HEK293 (cell line): ENCODE data around the gene YPEL1.

Experiments used
- CTCF ChIA-PET: fragments of 350-600 bp; formaldehyde crosslinking; extraction: SDS; loops from one replicate; lab custom pipeline; 2021; ENCODE audit warnings: antibody characterized with exemption; lab: Yijun Ruan, JAX
- POLR2A ChIA-PET: fragments of 300-600 bp; formaldehyde crosslinking; extraction: SDS; loops from one replicate; lab custom pipeline; 2020; ENCODE audit warnings: antibody characterized with exemption, inconsistent platforms; lab: Yijun Ruan, JAX
- H3K27ac ChIP-seq: fragments of 200-500 bp; sonication (Bioruptor generic); 2 replicates; pipeline ENCODE4 v1.5.1; 2014; ENCODE audit warnings: low read depth, low read length, control low read depth, inconsistent platforms; ENCODE audit errors: extremely low read depth
- H3K36me3 ChIP-seq, 2 experiments: fragments of 200-500 bp in 1 of 2; sonication (Bioruptor generic) in 1 of 2; 1 replicate in 1 of 2; 2 replicates in 1 of 2; pipeline ENCODE4 v1.5.1; 2014 to 2017; ENCODE audit warnings: inconsistent platforms in 2 of 2, low read length in 2 of 2; ENCODE audit not compliant: control insufficient read depth in 2 of 2, insufficient read depth in 1 of 2
- H3K4me1 ChIP-seq: fragments of 200-500 bp; sonication (Bioruptor generic); 2 replicates; pipeline ENCODE4 v1.5.1; 2014; ENCODE audit warnings: mild to moderate bottlenecking, low read length, inconsistent platforms; ENCODE audit not compliant: control insufficient read depth, insufficient read depth
- H3K4me3 ChIP-seq: 2 replicates; pipeline ENCODE4 v1.5.1; 2011; ENCODE audit warnings: low read depth, mild to moderate bottlenecking, control low read depth, low read length, moderate library complexity
- H3K9me3 ChIP-seq: fragments of 200-500 bp; sonication (Bioruptor generic); 2 replicates; pipeline ENCODE4 v1.5.1; 2014; ENCODE audit warnings: low read depth, low read length, inconsistent platforms; ENCODE audit not compliant: control insufficient read depth, insufficient read depth
- BCL11A ChIP-seq: fragments of 450-650 bp; formaldehyde crosslinking; IDR thresholded peaks from 2 replicates; pipeline ENCODE4 v1.5.1; 2016; ENCODE audit warnings: low read depth, missing biosample characterization, missing genetic modification characterization
- EGR2 ChIP-seq: fragments of 450-650 bp; formaldehyde crosslinking; IDR thresholded peaks from 2 replicates; pipeline ENCODE4 v1.5.1; 2016; ENCODE audit warnings: low read depth, missing biosample characterization, missing genetic modification characterization
- GLI4 ChIP-seq: fragments of 450-650 bp; formaldehyde crosslinking; IDR thresholded peaks from 2 replicates; pipeline ENCODE4 v1.5.1; 2016; ENCODE audit warnings: missing biosample characterization, missing genetic modification characterization
- KLF8 ChIP-seq: fragments of 450-650 bp; formaldehyde crosslinking; IDR thresholded peaks from 2 replicates; pipeline ENCODE4 v1.5.1; 2016; ENCODE audit warnings: missing biosample characterization, missing genetic modification characterization
- PATZ1 ChIP-seq: fragments of 450-650 bp; formaldehyde crosslinking; IDR thresholded peaks from 2 replicates; pipeline ENCODE4 v1.5.1; 2016; ENCODE audit warnings: missing biosample characterization, missing genetic modification characterization
- YY2 ChIP-seq: fragments of 450-650 bp; formaldehyde crosslinking; IDR thresholded peaks from 2 replicates; pipeline ENCODE4 v1.5.1; 2016; ENCODE audit warnings: missing biosample characterization, missing genetic modification characterization
- ZBTB21 ChIP-seq: fragments of 450-650 bp; formaldehyde crosslinking; IDR thresholded peaks from 2 replicates; pipeline ENCODE4 v1.5.1; 2017; ENCODE audit warnings: missing biosample characterization, missing genetic modification characterization
- ZFHX2 ChIP-seq: fragments of 450-650 bp; formaldehyde crosslinking; conservative IDR thresholded peaks from 2 replicates; pipeline ENCODE4 v1.5.1; 2016; ENCODE audit warnings: missing biosample characterization, missing genetic modification characterization
- ZNF114 ChIP-seq: fragments of 450-650 bp; formaldehyde crosslinking; IDR thresholded peaks from 2 replicates; pipeline ENCODE4 v1.5.0; 2017; ENCODE audit warnings: missing biosample characterization, missing genetic modification characterization
- ZNF184 ChIP-seq: fragments of 450-650 bp; IDR thresholded peaks from 2 replicates; pipeline ENCODE4 v1.5.1; 2018; ENCODE audit warnings: missing biosample characterization, mild to moderate bottlenecking, missing genetic modification characterization
- ZNF221 ChIP-seq: fragments of 450-650 bp; formaldehyde crosslinking; IDR thresholded peaks from 2 replicates; pipeline ENCODE4 v1.5.1; 2017; ENCODE audit warnings: missing biosample characterization, missing genetic modification characterization, borderline replicate concordance
- ZNF274 ChIP-seq, 2 experiments: fragments of 200-500 bp in 1 of 2; fragments of 450-650 bp in 1 of 2; sonication (Bioruptor generic) in 1 of 2; formaldehyde crosslinking in 1 of 2; IDR thresholded peaks; 2 replicates each; pipeline versions ENCODE4 v1.5.1 to v1.6.1; 2014 to 2016; ENCODE audit warnings: borderline replicate concordance in 1 of 2, inconsistent platforms in 1 of 2, low read length in 1 of 2, missing biosample characterization in 1 of 2, missing genetic modification characterization in 1 of 2
- ZNF354C ChIP-seq: fragments of 450-650 bp; formaldehyde crosslinking; IDR thresholded peaks from 2 replicates; pipeline ENCODE4 v1.5.1; 2016; ENCODE audit warnings: missing biosample characterization, missing genetic modification characterization, low read depth, borderline replicate concordance
- ZNF473 ChIP-seq: fragments of 450-650 bp; formaldehyde crosslinking; IDR thresholded peaks from 2 replicates; pipeline ENCODE4 v1.5.1; 2017; ENCODE audit warnings: missing biosample characterization, missing genetic modification characterization
- ZNF514 ChIP-seq: fragments of 450-650 bp; formaldehyde crosslinking; IDR thresholded peaks from 2 replicates; pipeline ENCODE4 v1.5.1; 2016; ENCODE audit warnings: missing biosample characterization, missing genetic modification characterization
- ZNF571 ChIP-seq: fragments of 450-650 bp; formaldehyde crosslinking; IDR thresholded peaks from 2 replicates; pipeline ENCODE4 v1.5.0; 2017; ENCODE audit warnings: missing biosample characterization, missing genetic modification characterization
- ZNF623 ChIP-seq: fragments of 450-650 bp; formaldehyde crosslinking; IDR thresholded peaks from 2 replicates; pipeline ENCODE4 v1.5.1; 2016; ENCODE audit warnings: missing biosample characterization, missing genetic modification characterization
- ZNF776 ChIP-seq: fragments of 450-650 bp; formaldehyde crosslinking; IDR thresholded peaks from 2 replicates; pipeline ENCODE4 v1.5.0; 2017; ENCODE audit warnings: missing biosample characterization, missing genetic modification characterization, borderline replicate concordance
- ZNF785 ChIP-seq: fragments of 450-650 bp; formaldehyde crosslinking; IDR thresholded peaks from 2 replicates; pipeline ENCODE4 v1.5.1; 2016; ENCODE audit warnings: missing biosample characterization, missing genetic modification characterization
- ZSCAN23 ChIP-seq: fragments of 450-650 bp; formaldehyde crosslinking; IDR thresholded peaks from 2 replicates; pipeline ENCODE4 v1.5.1; 2016; ENCODE audit warnings: missing biosample characterization, missing genetic modification characterization
- TF ChIP-seq, protein P1 (sequence below): fragments of 450-650 bp; formaldehyde crosslinking; IDR thresholded peaks from 2 replicates; pipeline ENCODE4 v1.5.1; 2017; ENCODE audit warnings: missing biosample characterization, missing genetic modification characterization
- TF ChIP-seq, protein P2 (sequence below): fragments of 450-650 bp; formaldehyde crosslinking; IDR thresholded peaks from 2 replicates; pipeline ENCODE4 v1.5.1; 2016; ENCODE audit warnings: missing biosample characterization, missing genetic modification characterization
- TF ChIP-seq, protein P3 (sequence below): fragments of 450-650 bp; formaldehyde crosslinking; IDR thresholded peaks from 2 replicates; pipeline ENCODE4 v1.5.1; 2016; ENCODE audit warnings: missing biosample characterization, missing genetic modification characterization
- TF ChIP-seq, protein P4 (sequence below): fragments of 450-650 bp; formaldehyde crosslinking; conservative IDR thresholded peaks from 2 replicates; pipeline ENCODE4 v1.5.1; 2016; ENCODE audit warnings: low read depth, missing biosample characterization, missing genetic modification characterization

The YPEL1 gene

GRCh38 chr22:21738966-21739365, 3.4 kb upstream of the YPEL1 start:
- Histone ChIP-seq H3K9me3 (no peaks in the 10 kb centered on the region), H3K4me3 (no peak overlapping the region), H3K36me3 (no peaks in the 10 kb centered on the region), H3K4me1 (no peaks in the 10 kb centered on the region), H3K27ac (no peak overlapping the region)
- TF ChIP-seq, protein P1, sequence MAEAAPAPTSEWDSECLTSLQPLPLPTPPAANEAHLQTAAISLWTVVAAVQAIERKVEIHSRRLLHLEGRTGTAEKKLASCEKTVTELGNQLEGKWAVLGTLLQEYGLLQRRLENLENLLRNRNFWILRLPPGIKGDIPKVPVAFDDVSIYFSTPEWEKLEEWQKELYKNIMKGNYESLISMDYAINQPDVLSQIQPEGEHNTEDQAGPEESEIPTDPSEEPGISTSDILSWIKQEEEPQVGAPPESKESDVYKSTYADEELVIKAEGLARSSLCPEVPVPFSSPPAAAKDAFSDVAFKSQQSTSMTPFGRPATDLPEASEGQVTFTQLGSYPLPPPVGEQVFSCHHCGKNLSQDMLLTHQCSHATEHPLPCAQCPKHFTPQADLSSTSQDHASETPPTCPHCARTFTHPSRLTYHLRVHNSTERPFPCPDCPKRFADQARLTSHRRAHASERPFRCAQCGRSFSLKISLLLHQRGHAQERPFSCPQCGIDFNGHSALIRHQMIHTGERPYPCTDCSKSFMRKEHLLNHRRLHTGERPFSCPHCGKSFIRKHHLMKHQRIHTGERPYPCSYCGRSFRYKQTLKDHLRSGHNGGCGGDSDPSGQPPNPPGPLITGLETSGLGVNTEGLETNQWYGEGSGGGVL, result no peak
- no peak for TF ChIP-seq ZBTB21 (tag by site-specific recombination)
- peak; percentile 96 for TF ChIP-seq EGR2
- 0 out of 2 replicates have a peak, but pooled peaks have one; percentile 10 for TF ChIP-seq PATZ1 (tag by site-specific recombination)
- no peak for TF ChIP-seq ZNF623 (tag by site-specific recombination)
- TF ChIP-seq, protein P2, sequence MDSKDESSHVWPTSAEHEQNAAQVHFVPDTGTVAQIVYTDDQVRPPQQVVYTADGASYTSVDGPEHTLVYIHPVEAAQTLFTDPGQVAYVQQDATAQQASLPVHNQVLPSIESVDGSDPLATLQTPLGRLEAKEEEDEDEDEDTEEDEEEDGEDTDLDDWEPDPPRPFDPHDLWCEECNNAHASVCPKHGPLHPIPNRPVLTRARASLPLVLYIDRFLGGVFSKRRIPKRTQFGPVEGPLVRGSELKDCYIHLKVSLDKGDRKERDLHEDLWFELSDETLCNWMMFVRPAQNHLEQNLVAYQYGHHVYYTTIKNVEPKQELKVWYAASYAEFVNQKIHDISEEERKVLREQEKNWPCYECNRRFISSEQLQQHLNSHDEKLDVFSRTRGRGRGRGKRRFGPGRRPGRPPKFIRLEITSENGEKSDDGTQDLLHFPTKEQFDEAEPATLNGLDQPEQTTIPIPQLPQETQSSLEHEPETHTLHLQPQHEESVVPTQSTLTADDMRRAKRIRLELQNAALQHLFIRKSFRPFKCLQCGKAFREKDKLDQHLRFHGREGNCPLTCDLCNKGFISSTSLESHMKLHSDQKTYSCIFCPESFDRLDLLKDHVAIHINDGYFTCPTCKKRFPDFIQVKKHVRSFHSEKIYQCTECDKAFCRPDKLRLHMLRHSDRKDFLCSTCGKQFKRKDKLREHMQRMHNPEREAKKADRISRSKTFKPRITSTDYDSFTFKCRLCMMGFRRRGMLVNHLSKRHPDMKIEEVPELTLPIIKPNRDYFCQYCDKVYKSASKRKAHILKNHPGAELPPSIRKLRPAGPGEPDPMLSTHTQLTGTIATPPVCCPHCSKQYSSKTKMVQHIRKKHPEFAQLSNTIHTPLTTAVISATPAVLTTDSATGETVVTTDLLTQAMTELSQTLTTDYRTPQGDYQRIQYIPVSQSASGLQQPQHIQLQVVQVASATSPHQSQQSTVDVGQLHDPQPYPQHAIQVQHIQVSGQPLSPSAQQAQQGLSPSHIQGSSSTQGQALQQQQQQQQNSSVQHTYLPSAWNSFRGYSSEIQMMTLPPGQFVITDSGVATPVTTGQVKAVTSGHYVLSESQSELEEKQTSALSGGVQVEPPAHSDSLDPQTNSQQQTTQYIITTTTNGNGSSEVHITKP, result 0 out of 2 replicates have a peak, but pooled peaks have one; percentile 11
- no peak for TF ChIP-seq BCL11A (tag by site-specific recombination)
- no peak for TF ChIP-seq GLI4
- peak; percentile 93 for TF ChIP-seq ZFHX2 (tag by site-specific recombination)
- no peak for TF ChIP-seq YY2
- no peak for TF ChIP-seq ZNF571
- TF ChIP-seq, protein P3, sequence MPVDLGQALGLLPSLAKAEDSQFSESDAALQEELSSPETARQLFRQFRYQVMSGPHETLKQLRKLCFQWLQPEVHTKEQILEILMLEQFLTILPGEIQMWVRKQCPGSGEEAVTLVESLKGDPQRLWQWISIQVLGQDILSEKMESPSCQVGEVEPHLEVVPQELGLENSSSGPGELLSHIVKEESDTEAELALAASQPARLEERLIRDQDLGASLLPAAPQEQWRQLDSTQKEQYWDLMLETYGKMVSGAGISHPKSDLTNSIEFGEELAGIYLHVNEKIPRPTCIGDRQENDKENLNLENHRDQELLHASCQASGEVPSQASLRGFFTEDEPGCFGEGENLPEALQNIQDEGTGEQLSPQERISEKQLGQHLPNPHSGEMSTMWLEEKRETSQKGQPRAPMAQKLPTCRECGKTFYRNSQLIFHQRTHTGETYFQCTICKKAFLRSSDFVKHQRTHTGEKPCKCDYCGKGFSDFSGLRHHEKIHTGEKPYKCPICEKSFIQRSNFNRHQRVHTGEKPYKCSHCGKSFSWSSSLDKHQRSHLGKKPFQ (tag by site-specific recombination), result no peak
- TF ChIP-seq ZNF514, result no peak
- ChIA-PET CTCF (no interaction called here), POLR2A (no interaction called here)

- Histone ChIP-seq H3K9me3 (no peaks in the 10 kb centered on the region), H3K36me3 (no peaks in the 10 kb centered on the region), H3K4me3 (no peak overlapping the region), H3K4me1 (no peaks in the 10 kb centered on the region), H3K27ac (no peak overlapping the region)
- ChIA-PET POLR2A (interaction anchor here (0.7 kb wide), 1 partner anchor 68 kb away, joined by 3 read pairs; no protein-coding TSS in a partner anchor), CTCF (no interaction called here)
- TF ChIP-seq, protein P4, sequence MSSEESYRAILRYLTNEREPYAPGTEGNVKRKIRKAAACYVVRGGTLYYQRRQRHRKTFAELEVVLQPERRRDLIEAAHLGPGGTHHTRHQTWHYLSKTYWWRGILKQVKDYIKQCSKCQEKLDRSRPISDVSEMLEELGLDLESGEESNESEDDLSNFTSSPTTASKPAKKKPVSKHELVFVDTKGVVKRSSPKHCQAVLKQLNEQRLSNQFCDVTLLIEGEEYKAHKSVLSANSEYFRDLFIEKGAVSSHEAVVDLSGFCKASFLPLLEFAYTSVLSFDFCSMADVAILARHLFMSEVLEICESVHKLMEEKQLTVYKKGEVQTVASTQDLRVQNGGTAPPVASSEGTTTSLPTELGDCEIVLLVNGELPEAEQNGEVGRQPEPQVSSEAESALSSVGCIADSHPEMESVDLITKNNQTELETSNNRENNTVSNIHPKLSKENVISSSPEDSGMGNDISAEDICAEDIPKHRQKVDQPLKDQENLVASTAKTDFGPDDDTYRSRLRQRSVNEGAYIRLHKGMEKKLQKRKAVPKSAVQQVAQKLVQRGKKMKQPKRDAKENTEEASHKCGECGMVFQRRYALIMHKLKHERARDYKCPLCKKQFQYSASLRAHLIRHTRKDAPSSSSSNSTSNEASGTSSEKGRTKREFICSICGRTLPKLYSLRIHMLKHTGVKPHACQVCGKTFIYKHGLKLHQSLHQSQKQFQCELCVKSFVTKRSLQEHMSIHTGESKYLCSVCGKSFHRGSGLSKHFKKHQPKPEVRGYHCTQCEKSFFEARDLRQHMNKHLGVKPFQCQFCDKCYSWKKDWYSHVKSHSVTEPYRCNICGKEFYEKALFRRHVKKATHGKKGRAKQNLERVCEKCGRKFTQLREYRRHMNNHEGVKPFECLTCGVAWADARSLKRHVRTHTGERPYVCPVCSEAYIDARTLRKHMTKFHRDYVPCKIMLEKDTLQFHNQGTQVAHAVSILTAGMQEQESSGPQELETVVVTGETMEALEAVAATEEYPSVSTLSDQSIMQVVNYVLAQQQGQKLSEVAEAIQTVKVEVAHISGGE, result no peak
- no peak for TF ChIP-seq ZNF184 (tag by site-specific recombination)
- TF ChIP-seq ZNF114 (tag by site-specific recombination), result no peak
- no peak for TF ChIP-seq ZNF354C (tag by site-specific recombination)
- TF ChIP-seq KLF8 (tag by site-specific recombination), result no peak
- TF ChIP-seq GLI4, result no peak
- TF ChIP-seq ZBTB21 (tag by site-specific recombination), result no peak
- TF ChIP-seq ZNF473 (tag by site-specific recombination), result no peak
- no peak for TF ChIP-seq ZNF221 (tag by site-specific recombination)
- no peak for TF ChIP-seq ZNF274 (IDR thresholded peaks at IDR 0.05; ENCODE audit: low read length)
- TF ChIP-seq ZNF274 (tag by site-specific recombination; IDR thresholded peaks at IDR 0.05; ENCODE audit: borderline replicate concordance), result no peak
- TF ChIP-seq ZNF776 (tag by site-specific recombination), result no peak
- no peak for TF ChIP-seq ZSCAN23 (tag by site-specific recombination)
- TF ChIP-seq ZNF785 (tag by site-specific recombination), result no peak
These were observed 2.5 kb upstream of the YPEL1 start for GRCh38 chr22:21738081-21738480.
